GM23338 (cell line): ENCODE data around the gene FAM120A. TPM values are rescaled to one million over a fixed set of nuclear protein-coding genes. Genes with fewer than 3 reads are reported as not detected.

Experiments used
- ATAC-seq: fragments of 200-7000 bp; cut with Tn5 transposase; 3 replicates; pipeline ENCODE4 v1.9.1; 2020
- DNase-seq: peaks from one replicate; pipeline ENCODE4 v3.0.0-alpha.2; 2015; ENCODE audit warnings: low spot score
- H2AFZ ChIP-seq: fragments of 200-600 bp; sonication (generic); 2 replicates; pipeline ENCODE4 v1.8.0; 2016; ENCODE audit warnings: antibody characterized with exemption, mild to moderate bottlenecking, moderate library complexity
- H3F3A ChIP-seq: fragments of 200-600 bp; sonication (generic); replicated peaks from 2 replicates; pipeline ENCODE4 v1.8.0; 2017; ENCODE audit warnings: antibody characterized with exemption, mixed run types, low read depth
- H3K27ac ChIP-seq: fragments of 200-600 bp; sonication (generic); 2 replicates; pipeline ENCODE4 v1.6.1; 2016; ENCODE audit warnings: low read depth
- H3K27me3 ChIP-seq: fragments of 200-600 bp; sonication (generic); 2 replicates; pipeline ENCODE4 v1.8.0; 2016; ENCODE audit warnings: mild to moderate bottlenecking, mixed run types, moderate library complexity; ENCODE audit not compliant: insufficient read depth
- H3K36me3 ChIP-seq: fragments of 200-600 bp; sonication (generic); 2 replicates; pipeline ENCODE4 v1.8.0; 2016; ENCODE audit warnings: mild to moderate bottlenecking; ENCODE audit not compliant: insufficient read depth
- H3K4me1 ChIP-seq: fragments of 200-600 bp; sonication (generic); 2 replicates; pipeline ENCODE4 v1.8.0; 2016; ENCODE audit warnings: mild to moderate bottlenecking, moderate library complexity; ENCODE audit not compliant: insufficient read depth
- H3K4me2 ChIP-seq: fragments of 200-600 bp; sonication (generic); 2 replicates; pipeline ENCODE4 v1.7.1; 2017; ENCODE audit warnings: mixed run types
- H3K4me3 ChIP-seq: fragments of 200-600 bp; sonication (generic); 2 replicates; pipeline ENCODE4 v1.6.1; 2016; ENCODE audit warnings: mixed run types
- H3K79me2 ChIP-seq: fragments of 200-600 bp; sonication (generic); replicated peaks from 2 replicates; pipeline ENCODE4 v1.8.0; 2017; ENCODE audit warnings: mild to moderate bottlenecking; ENCODE audit not compliant: insufficient read depth
- H3K9me2 ChIP-seq: fragments of 200-600 bp; sonication (generic); 2 replicates; pipeline ENCODE4 v1.8.0; 2017; ENCODE audit not compliant: insufficient read depth
- H4K20me1 ChIP-seq: fragments of 200-600 bp; sonication (generic); replicated peaks from 2 replicates; pipeline ENCODE4 v1.8.0; 2017; ENCODE audit warnings: mild to moderate bottlenecking; ENCODE audit not compliant: insufficient read depth
- H3K27ac Mint-ChIP-seq: 2 replicates; pipeline ENCODE4 v1.8.0; 2020; ENCODE audit warnings: inconsistent platforms, mild to moderate bottlenecking, moderate library complexity, mixed read lengths
- H3K27me3 Mint-ChIP-seq: 3 replicates; pipeline ENCODE4 v1.8.0; 2022; ENCODE audit warnings: low read depth, mild to moderate bottlenecking, moderate library complexity, mixed read lengths, inconsistent platforms; ENCODE audit not compliant: insufficient read depth, poor library complexity
- H3K36me3 Mint-ChIP-seq: 3 replicates; pipeline ENCODE4 v1.8.0; 2021; ENCODE audit warnings: low read depth, mild to moderate bottlenecking, inconsistent platforms, moderate library complexity, mixed read lengths
- H3K4me1 Mint-ChIP-seq: 3 replicates; pipeline ENCODE4 v1.8.0; 2020; ENCODE audit warnings: mild to moderate bottlenecking, inconsistent platforms, mixed read lengths
- H3K4me3 Mint-ChIP-seq: 3 replicates; pipeline ENCODE4 v1.8.0; 2021; ENCODE audit warnings: moderate library complexity, mild to moderate bottlenecking, inconsistent platforms, mixed read lengths
- H3K9me3 Mint-ChIP-seq: 3 replicates; pipeline ENCODE4 v1.8.0; 2020; ENCODE audit warnings: moderate library complexity, mild to moderate bottlenecking, inconsistent platforms, mixed read lengths
- CREB1 ChIP-seq: fragments of 250-450 bp; sonication (Bioruptor Pico); IDR thresholded peaks from 2 replicates; pipeline ENCODE4 v1.5.0; 2020; ENCODE audit warnings: low read depth, mild to moderate bottlenecking, moderate library complexity
- CTCF ChIP-seq, 2 experiments: fragments of 200-600 bp in 1 of 2; sonication (generic) in 1 of 2; conservative IDR thresholded peaks; 2 replicates each; pipeline versions ENCODE4 v1.5.1 to v1.6.1; 2016 to 2017; ENCODE audit warnings: antibody characterized with exemption in 2 of 2, low read depth in 2 of 2, mild to moderate bottlenecking in 2 of 2, moderate library complexity in 1 of 2
- ETS1 ChIP-seq: IDR thresholded peaks from 2 replicates; pipeline ENCODE4 v1.6.1; 2016; ENCODE audit warnings: antibody characterized with exemption
- EZH2 ChIP-seq: fragments of 200-600 bp; sonication (generic); IDR thresholded peaks from one replicate; pipeline ENCODE4 v1.8.0; 2017; ENCODE audit warnings: antibody characterized with exemption, mild to moderate bottlenecking, low read depth; ENCODE audit not compliant: unreplicated experiment
- EZH2phosphoT487 ChIP-seq: fragments of 200-600 bp; sonication (generic); IDR thresholded peaks from one replicate; pipeline ENCODE4 v1.8.1; 2018; ENCODE audit warnings: antibody characterized with exemption; ENCODE audit not compliant: unreplicated experiment
- JUNB ChIP-seq: IDR thresholded peaks from one replicate; pipeline ENCODE4 v1.6.1; 2016; ENCODE audit warnings: antibody characterized with exemption; ENCODE audit not compliant: unreplicated experiment
- NANOG ChIP-seq: IDR thresholded peaks from 2 replicates; pipeline ENCODE4 v1.6.1; 2016; ENCODE audit warnings: antibody characterized with exemption, borderline replicate concordance
- POLR2AphosphoS5 ChIP-seq: IDR thresholded peaks from 2 replicates; pipeline ENCODE4 v1.6.1; 2016; ENCODE audit warnings: antibody characterized with exemption, low read depth
- STAT1 ChIP-seq: IDR thresholded peaks from one replicate; pipeline ENCODE4 v1.6.1; 2016; ENCODE audit warnings: antibody characterized with exemption; ENCODE audit not compliant: unreplicated experiment
- ZNF114 ChIP-seq: fragments of 250-450 bp; sonication (Bioruptor Pico); IDR thresholded peaks from 2 replicates; pipeline ENCODE4 v1.5.0; 2020; ENCODE audit warnings: mild to moderate bottlenecking, moderate library complexity
- ZNF331 ChIP-seq: fragments of 250-450 bp; sonication (Bioruptor Pico); IDR thresholded peaks from 2 replicates; pipeline ENCODE4 v1.5.0; 2020; ENCODE audit warnings: low read depth, mild to moderate bottlenecking, moderate library complexity
- polyA plus RNA-seq: library from polyadenylated mRNA; unstranded; fragments of >200 nt; fragmentation: Nextera tagmentation; extraction: Ambion mirVana; gene quantifications from 2 replicates; pipeline ENCODE4 v1.2.1, GENCODE V29; 2016
- total RNA-seq: library from RNA; depleted of rRNA; stranded (reverse); fragments of >200 nt; shearing (Covaris generic); gene quantifications from 2 replicates; pipeline ENCODE4 v1.2.3, GENCODE V29; 2014
- TF ChIP-seq, protein P1 (sequence below): fragments of 250-450 bp; sonication (Bioruptor Pico); IDR thresholded peaks from 2 replicates; pipeline ENCODE4 v1.5.0; 2020; ENCODE audit warnings: mild to moderate bottlenecking, moderate library complexity
- TF ChIP-seq, protein P2 (sequence below): IDR thresholded peaks from one replicate; pipeline ENCODE4 v1.6.1; 2018; ENCODE audit warnings: antibody characterized with exemption; ENCODE audit not compliant: unreplicated experiment

FAM120A gene
- total and polyA plus RNA-seq, 2 experiments from 2014 or later = 28.2 to 52.5 TPM

DNA sequence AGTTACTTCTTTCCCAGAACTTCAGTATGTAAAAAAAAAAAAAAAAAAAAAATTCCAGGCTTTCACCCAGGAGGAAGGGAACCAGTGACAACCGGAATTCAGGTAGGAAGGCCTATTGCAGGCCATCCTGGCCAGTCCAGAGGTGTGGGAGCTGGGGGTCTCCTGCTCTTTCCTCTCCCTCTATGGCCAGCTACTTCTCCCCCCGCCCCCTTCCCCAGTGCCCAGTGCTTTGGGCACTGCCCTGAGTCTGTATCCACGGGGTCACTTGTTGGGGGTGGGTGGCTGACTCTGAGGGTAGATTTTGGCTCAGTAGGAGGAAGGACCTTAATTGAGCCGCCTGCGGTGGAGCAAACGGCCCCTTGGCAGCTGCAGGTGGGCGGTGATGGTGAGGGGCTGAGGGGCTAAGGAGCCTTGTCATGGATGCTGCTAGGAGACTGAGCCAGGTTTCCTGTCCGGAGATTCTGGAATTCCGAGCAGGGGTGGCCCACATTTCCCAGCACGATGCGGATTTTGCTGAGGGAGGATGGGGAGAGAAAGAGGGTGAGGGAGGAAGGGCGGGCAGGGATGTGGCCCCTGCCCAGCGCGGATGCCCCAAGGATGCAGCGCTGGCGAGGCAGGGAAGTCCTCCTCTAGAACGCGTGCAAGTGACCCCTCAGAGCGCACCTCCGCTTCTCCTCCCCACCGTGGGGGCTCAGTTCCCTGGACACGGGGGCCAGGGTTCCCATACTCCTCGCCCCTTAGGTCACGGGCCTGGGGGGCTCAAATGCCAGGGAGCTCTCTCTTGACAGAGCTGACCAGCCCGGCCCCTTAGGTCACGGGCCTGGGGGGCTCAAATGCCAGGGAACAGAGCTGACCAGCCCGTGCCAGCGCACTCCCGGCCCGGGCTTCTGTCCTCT is 123.7 kb downstream of the FAM120A start:
- no peak overlapping the region for H3K27ac Mint-ChIP-seq
- DNase-seq = peak; percentile 54
- TF ChIP-seq, protein P1, sequence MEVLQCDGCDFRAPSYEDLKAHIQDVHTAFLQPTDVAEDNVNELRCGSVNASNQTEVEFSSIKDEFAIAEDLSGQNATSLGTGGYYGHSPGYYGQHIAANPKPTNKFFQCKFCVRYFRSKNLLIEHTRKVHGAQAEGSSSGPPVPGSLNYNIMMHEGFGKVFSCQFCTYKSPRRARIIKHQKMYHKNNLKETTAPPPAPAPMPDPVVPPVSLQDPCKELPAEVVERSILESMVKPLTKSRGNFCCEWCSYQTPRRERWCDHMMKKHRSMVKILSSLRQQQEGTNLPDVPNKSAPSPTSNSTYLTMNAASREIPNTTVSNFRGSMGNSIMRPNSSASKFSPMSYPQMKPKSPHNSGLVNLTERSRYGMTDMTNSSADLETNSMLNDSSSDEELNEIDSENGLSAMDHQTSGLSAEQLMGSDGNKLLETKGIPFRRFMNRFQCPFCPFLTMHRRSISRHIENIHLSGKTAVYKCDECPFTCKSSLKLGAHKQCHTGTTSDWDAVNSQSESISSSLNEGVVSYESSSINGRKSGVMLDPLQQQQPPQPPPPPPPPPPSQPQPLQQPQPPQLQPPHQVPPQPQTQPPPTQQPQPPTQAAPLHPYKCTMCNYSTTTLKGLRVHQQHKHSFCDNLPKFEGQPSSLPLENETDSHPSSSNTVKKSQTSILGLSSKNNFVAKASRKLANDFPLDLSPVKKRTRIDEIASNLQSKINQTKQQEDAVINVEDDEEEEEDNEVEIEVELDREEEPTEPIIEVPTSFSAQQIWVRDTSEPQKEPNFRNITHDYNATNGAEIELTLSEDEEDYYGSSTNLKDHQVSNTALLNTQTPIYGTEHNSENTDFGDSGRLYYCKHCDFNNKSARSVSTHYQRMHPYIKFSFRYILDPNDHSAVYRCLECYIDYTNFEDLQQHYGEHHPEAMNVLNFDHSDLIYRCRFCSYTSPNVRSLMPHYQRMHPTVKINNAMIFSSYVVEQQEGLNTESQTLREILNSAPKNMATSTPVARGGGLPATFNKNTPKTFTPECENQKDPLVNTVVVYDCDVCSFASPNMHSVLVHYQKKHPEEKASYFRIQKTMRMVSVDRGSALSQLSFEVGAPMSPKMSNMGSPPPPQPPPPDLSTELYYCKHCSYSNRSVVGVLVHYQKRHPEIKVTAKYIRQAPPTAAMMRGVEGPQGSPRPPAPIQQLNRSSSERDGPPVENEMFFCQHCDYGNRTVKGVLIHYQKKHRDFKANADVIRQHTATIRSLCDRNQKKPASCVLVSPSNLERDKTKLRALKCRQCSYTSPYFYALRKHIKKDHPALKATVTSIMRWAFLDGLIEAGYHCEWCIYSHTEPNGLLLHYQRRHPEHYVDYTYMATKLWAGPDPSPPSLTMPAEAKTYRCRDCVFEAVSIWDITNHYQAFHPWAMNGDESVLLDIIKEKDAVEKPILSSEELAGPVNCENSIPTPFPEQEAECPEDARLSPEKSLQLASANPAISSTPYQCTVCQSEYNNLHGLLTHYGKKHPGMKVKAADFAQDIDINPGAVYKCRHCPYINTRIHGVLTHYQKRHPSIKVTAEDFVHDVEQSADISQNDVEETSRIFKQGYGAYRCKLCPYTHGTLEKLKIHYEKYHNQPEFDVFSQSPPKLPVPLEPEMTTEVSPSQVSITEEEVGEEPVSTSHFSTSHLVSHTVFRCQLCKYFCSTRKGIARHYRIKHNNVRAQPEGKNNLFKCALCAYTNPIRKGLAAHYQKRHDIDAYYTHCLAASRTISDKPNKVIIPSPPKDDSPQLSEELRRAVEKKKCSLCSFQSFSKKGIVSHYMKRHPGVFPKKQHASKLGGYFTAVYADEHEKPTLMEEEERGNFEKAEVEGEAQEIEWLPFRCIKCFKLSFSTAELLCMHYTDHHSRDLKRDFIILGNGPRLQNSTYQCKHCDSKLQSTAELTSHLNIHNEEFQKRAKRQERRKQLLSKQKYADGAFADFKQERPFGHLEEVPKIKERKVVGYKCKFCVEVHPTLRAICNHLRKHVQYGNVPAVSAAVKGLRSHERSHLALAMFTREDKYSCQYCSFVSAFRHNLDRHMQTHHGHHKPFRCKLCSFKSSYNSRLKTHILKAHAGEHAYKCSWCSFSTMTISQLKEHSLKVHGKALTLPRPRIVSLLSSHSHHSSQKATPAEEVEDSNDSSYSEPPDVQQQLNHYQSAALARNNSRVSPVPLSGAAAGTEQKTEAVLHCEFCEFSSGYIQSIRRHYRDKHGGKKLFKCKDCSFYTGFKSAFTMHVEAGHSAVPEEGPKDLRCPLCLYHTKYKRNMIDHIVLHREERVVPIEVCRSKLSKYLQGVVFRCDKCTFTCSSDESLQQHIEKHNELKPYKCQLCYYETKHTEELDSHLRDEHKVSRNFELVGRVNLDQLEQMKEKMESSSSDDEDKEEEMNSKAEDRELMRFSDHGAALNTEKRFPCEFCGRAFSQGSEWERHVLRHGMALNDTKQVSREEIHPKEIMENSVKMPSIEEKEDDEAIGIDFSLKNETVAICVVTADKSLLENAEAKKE (CRISPR knock-in tag) = no peak
- TF ChIP-seq EZH2phosphoT487 (no peak), ZNF114 (CRISPR knock-in tag) (no peak), NANOG (no peak), CTCF (conservative IDR thresholded peaks at IDR 0.05; ENCODE audit: low read depth in 2 of 2) (no peak), EZH2 (no peak), CREB1 (CRISPR knock-in tag) (no peak), JUNB (no peak), STAT1 (no peak), POLR2AphosphoS5 (no peak), ETS1 (no peak), ZNF331 (CRISPR knock-in tag) (no peak)
- TF ChIP-seq, protein P2, sequence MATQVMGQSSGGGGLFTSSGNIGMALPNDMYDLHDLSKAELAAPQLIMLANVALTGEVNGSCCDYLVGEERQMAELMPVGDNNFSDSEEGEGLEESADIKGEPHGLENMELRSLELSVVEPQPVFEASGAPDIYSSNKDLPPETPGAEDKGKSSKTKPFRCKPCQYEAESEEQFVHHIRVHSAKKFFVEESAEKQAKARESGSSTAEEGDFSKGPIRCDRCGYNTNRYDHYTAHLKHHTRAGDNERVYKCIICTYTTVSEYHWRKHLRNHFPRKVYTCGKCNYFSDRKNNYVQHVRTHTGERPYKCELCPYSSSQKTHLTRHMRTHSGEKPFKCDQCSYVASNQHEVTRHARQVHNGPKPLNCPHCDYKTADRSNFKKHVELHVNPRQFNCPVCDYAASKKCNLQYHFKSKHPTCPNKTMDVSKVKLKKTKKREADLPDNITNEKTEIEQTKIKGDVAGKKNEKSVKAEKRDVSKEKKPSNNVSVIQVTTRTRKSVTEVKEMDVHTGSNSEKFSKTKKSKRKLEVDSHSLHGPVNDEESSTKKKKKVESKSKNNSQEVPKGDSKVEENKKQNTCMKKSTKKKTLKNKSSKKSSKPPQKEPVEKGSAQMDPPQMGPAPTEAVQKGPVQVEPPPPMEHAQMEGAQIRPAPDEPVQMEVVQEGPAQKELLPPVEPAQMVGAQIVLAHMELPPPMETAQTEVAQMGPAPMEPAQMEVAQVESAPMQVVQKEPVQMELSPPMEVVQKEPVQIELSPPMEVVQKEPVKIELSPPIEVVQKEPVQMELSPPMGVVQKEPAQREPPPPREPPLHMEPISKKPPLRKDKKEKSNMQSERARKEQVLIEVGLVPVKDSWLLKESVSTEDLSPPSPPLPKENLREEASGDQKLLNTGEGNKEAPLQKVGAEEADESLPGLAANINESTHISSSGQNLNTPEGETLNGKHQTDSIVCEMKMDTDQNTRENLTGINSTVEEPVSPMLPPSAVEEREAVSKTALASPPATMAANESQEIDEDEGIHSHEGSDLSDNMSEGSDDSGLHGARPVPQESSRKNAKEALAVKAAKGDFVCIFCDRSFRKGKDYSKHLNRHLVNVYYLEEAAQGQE = no peak
- H3K36me3 Mint-ChIP-seq = peaks cover 12% of the 10 kb centered on the region; the same call in 2 of the 3 replicates
- peaks cover 6% of the 10 kb centered on the region; the same call in 1 of the 2 replicates for H3F3A ChIP-seq
- H3K27me3 ChIP-seq = peaks cover 23% of the 10 kb centered on the region; the same call in 1 of the 2 replicates
- peaks cover 30% of the 10 kb centered on the region for H3K4me1 Mint-ChIP-seq
- peaks cover 28% of the 10 kb centered on the region for H3K27me3 Mint-ChIP-seq
- H3K4me1 ChIP-seq = peaks cover 24% of the 10 kb centered on the region
- H3K4me3 Mint-ChIP-seq = peak overlapping the region; percentile 88
- H4K20me1 ChIP-seq = peaks cover 5% of the 10 kb centered on the region; the same call in 1 of the 2 replicates
- H2AFZ ChIP-seq = peak overlapping the region; percentile 90
- peak; percentile 20 for ATAC-seq
- H3K4me2 ChIP-seq = peak overlapping the region; percentile 99
- no peaks in the 10 kb centered on the region for H3K9me2 ChIP-seq
- peaks cover 12% of the 10 kb centered on the region for H3K79me2 ChIP-seq
- peaks cover 7% of the 10 kb centered on the region; the same call in 2 of the 3 replicates for H3K9me3 Mint-ChIP-seq
- no peaks in the 10 kb centered on the region for H3K36me3 ChIP-seq
- H3K4me3 ChIP-seq = peak overlapping the region; percentile 83
- no peak overlapping the region for H3K27ac ChIP-seq
